B cell (primary cell): ENCODE measurements around the gene CCDC68.

Source experiments
- EZH2 ChIP-seq: IDR thresholded peaks from 2 replicates; pipeline ENCODE4 v1.6.1; 2012; ENCODE audit warnings: borderline replicate concordance, low read depth, mild to moderate bottlenecking, moderate library complexity, low read length; ENCODE audit not compliant: insufficient read depth, poor library complexity, severe bottlenecking
- TF ChIP-seq, protein P1 (sequence below): fragments of 200-600 bp; IDR thresholded peaks from one replicate; pipeline ENCODE4 v1.8.0; 2022; ENCODE audit warnings: antibody characterized with exemption, mild to moderate bottlenecking

DNA sequence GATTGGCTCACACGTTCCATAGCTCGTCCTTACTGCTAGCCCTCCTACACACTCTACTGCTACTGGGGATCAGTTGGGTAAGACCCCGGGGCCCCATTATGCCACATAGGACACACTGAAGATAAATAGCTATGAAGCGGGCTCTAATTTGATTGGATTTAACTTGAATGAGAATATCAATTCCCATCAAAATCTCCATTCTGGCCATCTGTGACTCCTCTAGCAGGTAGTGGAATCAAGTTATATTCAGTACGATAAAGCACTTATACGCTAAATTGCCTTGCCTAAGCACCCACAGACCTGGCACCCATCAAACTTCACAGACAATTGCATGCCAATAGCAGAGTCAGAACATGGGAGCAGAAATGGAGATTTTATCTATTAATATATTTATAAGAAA is 39.8 kb downstream of the CCDC68 start:
- TF ChIP-seq EZH2, result no peak
- TF ChIP-seq, protein P1, sequence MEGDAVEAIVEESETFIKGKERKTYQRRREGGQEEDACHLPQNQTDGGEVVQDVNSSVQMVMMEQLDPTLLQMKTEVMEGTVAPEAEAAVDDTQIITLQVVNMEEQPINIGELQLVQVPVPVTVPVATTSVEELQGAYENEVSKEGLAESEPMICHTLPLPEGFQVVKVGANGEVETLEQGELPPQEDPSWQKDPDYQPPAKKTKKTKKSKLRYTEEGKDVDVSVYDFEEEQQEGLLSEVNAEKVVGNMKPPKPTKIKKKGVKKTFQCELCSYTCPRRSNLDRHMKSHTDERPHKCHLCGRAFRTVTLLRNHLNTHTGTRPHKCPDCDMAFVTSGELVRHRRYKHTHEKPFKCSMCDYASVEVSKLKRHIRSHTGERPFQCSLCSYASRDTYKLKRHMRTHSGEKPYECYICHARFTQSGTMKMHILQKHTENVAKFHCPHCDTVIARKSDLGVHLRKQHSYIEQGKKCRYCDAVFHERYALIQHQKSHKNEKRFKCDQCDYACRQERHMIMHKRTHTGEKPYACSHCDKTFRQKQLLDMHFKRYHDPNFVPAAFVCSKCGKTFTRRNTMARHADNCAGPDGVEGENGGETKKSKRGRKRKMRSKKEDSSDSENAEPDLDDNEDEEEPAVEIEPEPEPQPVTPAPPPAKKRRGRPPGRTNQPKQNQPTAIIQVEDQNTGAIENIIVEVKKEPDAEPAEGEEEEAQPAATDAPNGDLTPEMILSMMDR, result no peak
